Skin of body (tissue), 2 donors: ENCODE results near the gene CNNM2. TPM values are rescaled to one million over a fixed set of nuclear protein-coding genes. Genes with fewer than 3 reads are reported as not detected.
"Not testable (repeated sequence)": the region's sequence is repeated elsewhere in the genome, so short reads cannot be mapped to it uniquely, and the experiment has no call there.

ENCODE experiments used
- DNase-seq: peaks from one replicate; lab custom pipeline; 2025; lab: John Stamatoyannopoulos, UW
- total RNA-seq: library from RNA; depleted of rRNA; stranded (reverse); fragments of >200 nt; gene quantifications from one replicate; pipeline ENCODE4 v1.2.3, GENCODE V29; 2014

The CNNM2 gene
- total RNA-seq, 1 donor from 2014 or later: 5.4 TPM

DNA sequence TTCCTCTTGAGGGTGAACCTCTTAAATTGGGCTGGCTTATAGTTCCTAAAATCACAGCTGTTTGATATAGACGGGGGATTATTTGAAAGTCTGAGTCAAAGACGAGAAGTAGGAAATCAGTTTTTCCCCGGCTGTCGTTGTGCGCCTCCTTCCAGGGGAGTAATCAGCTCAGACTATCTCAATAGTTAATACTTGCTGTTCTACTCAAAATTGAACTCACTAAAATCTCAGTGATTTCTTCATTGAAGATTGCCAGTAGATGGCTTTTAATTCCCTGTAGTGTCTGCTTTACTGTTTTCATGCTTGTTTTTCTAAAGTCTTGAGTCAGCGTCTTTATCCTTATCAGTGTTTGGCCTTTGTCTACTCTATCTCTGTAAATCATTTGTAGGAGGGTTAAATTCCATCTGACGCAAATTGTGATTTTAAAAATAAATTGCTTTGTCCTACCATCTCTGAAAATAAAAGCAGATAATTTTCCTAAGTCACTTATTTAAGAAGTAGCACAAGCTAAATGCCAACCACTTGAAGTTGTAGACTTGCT, 47.3 kb downstream of the CNNM2 start:
- DNase-seq: no peak

DNA sequence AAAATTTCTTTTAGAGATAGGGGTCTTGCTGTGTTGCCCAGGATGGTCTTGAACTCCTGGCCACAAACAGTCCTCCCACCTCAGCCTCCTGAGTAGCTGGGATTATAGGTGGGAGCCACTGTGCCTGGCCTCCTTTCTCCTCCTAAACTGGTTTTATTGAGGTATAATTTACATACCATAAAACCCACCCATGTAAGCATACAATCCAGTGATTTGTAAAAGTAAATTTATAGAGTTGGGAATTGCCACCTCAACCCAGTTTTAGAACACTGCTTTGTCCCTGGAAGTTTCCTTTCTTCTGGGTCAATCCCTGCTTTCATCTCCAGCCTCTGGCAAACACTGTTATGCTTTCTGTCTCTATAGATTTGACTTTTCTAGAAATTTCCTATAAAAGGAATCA, 49.0 kb downstream of the CNNM2 start:
- DNase-seq: no peak

DNA sequence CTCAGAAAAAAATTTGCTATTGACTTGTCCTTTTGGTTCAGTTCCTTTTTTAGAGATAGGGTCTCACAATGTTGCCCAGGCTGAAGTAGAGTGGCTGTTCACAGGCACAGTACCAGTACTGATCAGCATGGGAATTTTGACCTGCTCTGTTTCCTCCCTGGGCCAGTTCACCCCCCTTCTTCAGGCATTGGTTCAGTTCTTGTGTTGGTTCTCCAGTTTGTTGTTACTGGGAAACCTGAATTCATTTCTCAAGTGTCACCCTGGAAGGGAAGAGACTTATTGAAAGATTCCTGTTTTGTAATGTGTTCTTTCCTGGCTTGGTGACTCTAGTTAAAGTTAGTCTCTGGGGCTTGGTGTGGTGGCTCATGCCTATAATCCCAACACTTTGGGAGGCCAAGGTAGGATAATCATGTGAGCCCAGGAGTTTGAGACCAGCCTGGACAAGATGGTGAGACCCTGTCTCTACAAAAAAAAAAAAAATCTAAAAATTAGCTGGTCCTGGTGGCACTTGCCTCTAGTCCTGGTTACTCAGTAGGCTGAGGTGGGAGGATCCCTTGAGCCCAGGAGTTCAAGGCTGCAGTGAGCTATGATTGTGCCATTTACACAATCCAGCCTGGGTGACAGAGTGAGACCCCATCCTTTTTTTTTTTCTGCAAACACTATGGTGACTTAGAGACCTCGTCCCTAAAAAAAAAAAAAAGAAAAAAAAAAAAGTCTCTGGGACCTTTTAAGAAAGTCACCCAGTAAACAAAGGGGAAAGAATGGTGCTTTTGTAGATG, 52.7 kb downstream of the CNNM2 start:
- no peak for DNase-seq

DNA sequence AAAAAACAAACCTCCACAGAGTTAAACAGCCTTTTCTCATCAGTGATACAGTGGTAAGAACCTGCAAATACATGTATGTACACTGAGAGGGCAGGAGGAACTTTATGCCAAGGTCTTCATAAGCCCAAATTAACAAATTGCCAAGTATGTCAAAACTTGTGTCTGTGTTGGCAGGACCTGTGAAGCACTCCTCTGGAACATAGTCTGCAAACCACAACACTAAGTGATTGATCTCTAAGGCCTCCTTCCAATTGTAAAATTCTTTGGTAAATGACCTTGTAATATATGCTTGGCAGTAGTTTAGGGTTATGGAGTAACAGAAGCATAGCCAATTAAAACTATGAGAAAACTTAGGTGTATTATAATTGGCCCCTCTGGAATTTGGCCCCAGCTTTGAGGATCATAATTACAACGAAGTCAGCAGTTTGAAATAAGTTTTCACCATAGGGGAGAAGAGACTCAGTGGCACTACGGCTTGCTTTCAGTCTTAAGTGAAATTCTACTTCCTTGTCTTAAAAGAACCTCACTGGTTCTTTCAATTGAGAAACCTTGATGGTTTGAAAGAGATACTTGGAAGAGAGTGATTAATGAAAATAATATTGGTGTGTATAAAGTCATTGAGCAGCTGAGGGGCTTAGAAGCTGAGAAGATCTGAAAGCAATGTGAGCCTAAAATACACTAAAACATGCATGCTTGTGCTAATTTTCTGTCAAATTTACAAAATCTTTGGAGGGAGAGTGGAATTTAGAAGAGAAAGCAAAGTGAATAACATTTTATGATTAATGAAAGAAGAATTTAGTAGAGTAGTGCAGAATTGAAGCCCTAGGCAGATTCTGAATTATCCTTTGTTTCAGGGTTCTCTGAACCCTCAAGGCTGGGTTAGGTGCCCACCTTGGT, 57.6 kb downstream of the CNNM2 start:
- no peak for DNase-seq

DNA sequence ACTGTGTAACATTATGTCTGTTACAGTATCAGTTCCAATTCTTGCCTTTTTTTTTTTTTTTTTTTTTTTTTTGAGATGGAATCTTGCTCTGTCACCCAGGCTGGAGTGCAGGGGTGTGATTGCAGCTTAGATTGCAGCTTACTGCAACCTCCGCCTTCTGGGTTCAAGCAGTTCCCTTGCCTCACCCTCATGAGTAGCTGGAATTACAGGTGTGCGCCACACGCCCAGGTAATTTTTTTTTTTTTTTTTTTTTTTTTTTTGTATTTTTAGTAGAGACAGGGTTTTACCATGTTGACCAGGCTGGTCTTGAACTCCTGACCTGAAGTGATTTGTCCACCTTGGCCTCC, 58.3 kb downstream of the CNNM2 start:
- DNase-seq: not testable (repeated sequence)

DNA sequence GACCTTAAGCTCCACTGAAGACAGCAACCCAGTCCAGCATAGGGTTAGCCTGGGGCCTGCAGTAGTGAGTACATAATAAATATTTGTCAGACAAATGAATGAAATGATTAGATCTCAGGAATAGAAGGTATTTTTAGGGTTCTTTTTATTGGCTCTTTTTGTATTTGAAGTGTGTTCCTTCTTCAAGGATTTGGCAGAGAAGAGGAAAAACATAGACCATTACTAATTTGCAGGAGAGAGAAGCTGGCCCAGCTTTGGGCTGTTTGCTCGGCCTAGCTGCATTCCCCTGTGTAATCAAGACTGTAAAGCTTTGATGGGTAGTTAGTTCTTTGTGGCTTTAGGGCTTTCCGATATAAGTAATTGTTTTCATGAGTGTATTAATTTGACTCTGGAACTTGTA, 64.2 kb downstream of the CNNM2 start:
- no peak for DNase-seq

DNA sequence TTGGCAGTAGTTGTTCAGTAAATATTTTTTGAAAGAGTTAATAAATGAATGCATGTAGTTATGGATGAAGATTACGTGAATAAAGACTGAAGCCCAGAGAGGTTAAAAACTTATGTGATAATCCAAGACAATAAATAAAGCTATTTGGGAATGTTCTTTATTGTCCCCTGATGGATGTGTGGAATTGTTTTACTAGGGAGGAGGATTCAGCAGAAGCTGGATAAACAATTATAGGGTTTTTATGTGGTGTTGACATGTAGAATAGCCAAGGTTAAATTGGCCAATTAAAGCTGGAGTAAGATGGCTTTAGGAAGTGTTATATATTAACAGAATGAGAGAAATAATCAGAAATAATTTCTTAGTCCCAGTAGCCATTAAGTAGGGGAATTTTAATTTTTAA, 66.0 kb downstream of the CNNM2 start:
- no peak for DNase-seq

DNA sequence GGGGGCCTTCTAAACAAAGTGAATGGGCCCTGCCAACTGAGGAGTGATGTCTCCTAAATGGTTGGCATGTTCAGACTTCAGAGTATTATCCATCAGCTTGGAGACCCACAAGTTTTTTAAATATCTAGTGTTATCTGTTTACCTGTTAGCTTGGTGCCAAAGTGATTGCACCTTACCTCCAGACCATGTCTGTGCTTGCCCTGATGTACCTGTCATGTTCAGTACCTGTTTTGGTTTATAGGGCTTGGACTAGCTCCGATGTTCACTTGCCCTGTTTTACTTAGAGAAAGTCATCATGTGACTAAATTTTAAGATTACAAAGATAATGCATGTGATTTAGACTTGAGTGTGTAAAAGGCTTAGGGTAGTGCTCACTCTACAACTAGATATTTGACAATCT, 67.7 kb downstream of the CNNM2 start:
- no peak for DNase-seq

DNA sequence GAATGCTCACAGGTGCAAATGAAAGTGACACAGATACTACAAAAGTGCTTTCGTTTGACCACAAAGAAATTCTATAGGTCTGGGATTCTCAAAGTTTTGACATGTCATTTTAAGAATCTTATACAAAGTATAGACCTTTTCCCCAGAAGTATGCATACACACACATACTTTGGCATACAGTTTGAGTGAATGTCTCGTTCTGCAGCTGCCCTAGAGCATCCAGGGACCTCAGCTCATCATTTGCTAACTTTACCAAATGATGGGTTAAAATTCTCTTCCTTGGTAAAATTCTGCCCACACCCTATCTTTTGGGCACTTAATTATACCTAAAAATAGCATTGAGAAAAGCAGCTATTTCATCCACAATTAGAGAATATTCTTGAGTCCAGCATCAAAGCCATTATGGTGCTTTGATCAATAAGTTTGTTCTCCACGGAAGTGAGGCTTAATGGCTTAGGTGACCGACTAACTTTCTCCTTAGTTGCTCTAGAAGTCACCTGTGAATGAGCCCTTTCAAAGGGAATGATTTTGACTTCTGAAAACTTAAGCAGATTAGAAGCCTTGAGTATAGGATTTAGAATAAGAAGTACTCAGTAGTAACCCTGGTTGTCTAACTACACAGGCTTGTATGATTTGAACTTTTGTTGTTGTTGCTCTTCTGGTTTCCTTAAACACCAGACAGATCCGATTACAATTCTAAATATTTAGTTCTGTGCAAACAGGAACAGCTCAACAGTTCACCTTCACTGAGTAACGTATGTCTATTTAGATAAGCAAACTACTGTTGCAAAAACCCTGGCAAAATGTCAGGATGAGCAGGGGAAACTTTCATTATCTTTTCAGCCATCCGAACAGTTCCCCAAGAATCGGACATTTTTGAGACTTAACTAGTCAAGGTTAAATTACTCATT, 70.6 kb downstream of the CNNM2 start:
- no peak for DNase-seq

DNA sequence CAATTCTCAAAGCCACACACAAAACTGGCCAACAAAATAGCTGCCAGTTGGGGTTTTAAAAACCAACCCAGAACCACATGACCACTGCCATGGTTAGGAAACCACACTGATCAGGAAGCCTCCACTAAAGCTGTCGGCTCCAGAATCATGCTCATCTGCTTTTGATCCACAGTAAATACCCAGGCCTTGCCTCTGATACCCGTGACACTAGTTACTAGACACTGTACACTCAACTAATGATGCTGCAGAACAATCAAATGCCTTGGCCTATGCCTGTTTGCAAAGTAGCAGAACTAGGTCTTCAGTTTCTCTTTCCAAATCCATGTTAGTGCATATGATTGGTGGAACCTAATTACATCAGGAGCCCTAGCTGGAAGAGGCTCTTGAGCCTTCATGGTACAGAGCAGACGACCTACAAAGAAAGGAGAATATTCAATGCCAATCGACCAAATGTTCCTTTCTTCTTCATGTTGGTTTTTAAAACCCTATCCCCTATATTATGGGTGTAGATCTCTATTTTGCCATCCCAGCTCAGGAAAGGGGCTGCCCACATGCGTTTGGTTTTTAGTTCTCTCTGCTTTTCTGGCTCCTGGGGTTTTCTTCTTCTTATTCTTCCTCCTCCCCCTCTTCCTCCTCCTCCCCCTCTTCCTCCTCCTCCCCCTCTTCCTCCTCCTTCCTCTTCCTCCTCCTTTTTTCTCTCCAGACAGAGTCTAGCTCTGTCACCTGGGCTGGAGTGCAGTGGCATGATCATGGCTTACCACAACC, 76.6 kb downstream of the CNNM2 start:
- no peak for DNase-seq

DNA sequence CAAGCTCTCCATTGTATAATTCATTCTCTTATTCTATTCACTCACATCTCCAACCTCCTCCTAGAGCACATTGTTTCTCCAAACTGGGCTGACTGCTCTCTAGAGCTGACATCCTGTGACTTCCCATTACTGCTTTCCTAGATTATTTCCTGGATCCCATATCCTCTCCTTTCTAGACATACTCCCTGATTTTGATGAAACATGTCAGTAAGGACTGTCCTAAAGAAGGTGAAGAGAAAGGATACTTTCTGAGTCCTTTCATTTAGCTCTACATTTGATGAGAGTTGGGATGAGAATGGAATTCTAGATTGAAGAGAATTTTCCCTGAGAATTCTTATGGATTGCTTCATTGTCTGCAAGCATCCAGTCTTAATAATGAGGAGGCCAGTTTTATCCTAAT, 78.8 kb downstream of the CNNM2 start:
- DNase-seq: no peak

DNA sequence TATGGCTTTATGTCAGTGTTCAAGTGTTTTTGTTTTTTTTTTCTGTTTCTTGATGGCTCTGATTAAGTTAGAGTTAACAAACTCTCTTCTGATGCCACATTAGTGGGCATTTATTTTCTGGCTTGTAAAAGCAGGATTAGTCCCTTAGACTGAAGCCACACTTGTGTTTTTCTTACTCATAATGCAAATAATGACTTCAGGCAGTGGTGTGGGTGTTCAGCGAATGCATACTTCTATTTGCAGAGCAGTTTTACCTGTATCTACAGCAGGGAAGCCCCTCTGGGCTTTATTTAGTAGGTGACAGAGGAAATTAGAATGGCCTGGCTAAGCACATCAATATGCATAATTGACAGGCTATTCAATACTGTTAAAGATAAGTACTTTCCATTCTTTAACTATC, 79.9 kb downstream of the CNNM2 start:
- no peak for DNase-seq

DNA sequence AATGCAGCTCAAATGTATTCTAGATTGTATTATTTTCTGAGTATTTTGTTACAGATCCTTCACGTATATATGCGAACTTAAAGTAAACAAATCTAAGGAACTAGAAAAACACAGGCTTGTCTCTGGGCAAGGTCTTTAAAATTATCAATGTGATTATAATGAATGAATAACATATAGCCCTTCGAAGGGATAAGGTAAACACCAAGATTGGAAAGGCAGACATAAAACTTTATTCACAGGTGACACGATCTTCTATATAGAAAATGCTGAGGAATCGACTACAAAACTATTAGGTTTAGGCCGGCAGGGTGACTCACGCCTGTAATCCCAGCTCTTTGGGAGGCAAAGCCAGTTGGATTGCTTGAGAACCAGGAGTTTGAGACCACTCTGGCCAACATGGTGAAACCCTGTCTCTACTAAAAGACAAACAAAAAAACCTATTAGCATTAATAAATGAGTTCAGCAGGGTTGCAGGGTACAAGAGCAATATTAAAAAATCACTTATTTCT, 80.4 kb downstream of the CNNM2 start:
- no peak for DNase-seq

DNA sequence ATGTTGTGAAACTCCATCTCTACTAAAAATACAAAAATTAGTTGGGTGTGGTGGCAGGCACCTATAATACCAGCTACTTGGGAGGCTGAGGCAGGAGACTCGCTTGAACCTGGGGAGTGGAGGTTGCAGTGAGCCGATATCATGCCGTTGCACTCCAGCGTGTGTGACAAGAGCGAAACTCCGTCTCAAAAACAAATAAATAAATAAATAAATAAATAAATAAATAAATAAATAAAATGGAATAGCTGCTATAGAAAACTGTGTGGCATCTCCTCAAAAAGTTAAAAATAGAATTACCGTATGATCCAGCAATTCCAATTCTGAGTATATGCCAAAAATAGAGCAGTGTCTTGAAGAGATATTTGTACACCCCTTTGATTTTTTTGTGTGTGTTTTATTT, 82.0 kb downstream of the CNNM2 start:
- DNase-seq: not testable (repeated sequence)

DNA sequence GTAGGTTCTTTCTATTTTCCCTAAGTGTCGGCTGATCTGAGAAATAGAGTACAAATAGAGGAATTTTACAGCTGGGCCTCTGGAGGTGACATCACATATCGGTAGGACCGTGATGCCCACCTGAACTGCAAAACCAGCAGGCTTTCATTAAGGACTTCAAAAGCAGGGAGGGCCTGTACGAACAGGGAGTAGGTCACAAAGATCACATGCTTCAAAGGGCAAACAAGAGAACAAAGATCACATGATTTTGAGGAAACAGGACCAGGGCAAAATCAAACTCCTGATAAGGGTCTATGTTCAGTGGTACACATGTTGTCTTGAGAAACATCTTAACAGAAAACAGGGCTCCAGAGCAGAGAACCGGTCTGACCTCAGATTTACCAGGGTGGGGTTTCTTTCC, 88.9 kb downstream of the CNNM2 start:
- no peak for DNase-seq

DNA sequence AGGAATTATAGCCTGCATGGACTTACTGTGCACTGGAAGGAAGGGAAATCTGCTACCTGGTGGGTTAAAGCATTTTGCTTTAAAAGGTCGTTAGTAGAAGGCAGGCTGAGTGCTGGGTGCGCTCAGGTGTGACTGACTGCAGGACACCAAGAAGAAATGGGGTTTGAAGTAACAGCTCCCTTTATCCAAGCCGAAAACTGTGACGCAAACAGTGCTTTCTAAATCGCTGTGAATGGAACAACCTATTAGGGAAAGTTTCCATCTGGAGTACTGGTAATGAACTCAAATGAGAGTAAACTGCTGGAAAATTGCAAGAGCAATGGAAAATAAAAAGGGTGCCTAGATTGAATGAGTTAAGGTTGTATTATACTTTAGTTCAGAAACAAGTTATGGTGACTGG, 95.3 kb downstream of the CNNM2 start:
- DNase-seq: no peak

DNA sequence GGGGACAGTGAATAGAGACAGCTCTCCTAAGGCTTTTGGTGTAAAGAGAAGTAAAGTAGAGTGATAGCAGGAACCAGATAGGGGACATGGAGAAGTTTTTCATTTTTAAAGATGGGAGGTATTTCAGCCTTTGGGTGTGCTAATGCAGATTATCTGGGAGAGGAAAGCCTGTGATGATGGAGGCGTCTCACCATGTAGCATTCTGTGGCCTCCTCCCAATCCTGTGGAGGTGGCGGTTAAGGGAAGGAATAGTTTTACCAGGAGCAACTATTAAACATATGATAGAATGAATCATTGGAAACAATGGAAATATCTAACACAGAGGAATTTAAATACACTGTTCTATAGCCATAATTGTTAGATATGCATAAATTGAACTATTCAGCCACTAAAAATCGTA, 101.3 kb downstream of the CNNM2 start:
- DNase-seq: no peak

DNA sequence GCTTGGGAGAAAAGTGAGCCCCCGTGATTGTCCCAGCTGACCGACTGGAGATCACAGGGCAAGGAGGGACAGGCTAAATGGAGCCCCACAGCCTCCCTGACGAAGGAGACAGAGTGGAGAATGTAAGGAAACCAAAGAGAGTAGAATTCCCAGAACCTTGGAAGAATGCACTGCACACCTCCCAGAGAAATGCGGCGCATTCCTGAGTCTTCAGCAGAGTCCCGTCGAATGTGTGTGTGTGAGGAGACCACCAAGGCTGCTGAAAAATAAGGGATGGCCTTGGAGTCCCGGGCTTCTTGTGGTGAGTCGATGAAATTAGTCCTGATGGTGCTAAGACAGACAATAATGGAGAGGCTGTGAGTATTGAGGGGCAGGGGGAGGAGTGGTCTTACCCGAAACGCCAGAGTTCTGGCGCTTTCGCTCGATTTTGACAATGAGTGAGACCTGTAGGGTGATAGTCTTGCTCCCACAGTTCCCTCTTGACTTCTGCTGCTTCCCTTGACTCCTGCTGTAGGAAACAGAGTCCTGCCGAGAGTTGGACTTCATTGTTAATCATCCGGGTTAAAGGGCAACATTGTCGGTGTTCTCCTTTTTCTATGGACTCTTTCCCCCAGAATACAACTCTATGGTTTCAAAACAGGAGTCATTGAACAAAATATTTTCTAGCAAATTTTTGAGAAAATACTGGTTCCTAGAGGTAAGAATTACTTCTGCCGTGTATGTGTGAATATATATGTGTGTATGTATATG, 103.2 kb downstream of the CNNM2 start:
- no peak for DNase-seq

DNA sequence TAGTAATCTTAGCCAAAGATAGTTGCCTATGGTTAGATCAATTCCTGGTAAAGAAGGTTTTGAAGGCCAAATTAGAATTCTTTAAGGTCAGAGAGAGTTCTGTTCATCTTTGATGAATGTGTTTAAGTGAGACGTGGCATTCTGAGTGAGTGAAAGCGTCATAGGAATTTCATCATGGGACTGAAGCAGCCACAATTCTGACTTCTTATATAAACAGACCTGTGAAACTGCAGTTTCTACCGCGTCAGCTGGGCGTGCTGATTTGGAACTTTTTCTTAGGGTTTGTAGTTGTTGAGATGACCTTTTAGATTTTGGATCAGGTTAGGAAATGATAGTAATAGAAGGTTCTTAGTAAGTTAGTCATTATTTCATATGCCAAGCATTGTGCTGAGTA, 103.8 kb downstream of the CNNM2 start:
- DNase-seq: no peak

DNA sequence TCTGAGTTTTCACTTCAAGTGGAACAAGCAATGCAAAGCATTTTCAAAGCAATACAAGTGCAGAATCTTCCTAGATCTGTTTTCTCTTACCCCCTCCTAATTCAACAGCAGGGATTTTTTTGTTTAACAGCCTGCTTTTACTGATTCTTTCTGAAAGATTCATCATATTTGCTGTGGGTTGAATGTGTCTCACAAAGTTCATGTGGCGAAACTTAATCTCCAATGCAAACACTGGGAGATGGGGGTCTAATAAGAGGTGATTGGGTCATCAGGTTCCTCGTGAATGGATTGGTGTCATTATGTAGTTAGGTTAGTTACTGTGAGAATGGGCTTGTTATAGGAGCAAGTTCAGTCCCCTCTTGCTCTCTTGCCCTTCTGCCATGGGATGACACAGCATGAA, 107.6 kb downstream of the CNNM2 start:
- no peak for DNase-seq
